ENCODE measurements around the gene PRKCA.

PRKCA gene

DNA sequence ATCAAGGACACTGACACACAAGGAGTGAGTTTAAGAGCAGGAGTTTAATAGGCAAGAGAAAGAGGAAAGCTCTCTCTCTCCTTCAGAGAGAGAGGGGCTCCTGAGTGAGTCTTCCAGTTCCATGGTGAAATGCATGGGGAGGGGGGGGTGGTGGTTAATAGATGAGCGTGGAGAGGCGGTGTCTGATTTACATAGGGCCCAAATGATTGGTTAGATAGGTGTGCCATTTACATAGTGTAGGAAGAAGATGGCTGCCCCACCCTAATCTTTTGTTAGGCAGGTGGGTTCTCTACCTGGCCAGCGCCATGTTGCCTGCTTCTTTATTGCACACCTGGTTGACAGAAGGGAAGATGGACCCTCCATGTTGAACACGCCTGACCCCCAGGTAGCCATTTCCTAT lies 282.5 kb downstream of the PRKCA start:
- Histone ChIP-seq H3K4me3 (no peak overlapping the region), H3K9me3 (ENCODE audit: low read depth, low read length) (no peaks in the 10 kb centered on the region), H3K9ac (ENCODE audit: insufficient read length) (no peak overlapping the region), H3K36me3 (ENCODE audit: insufficient read depth, low read length) (no peaks in the 10 kb centered on the region), H3K27ac (no peak overlapping the region)
- no peak for TF ChIP-seq POLR2AphosphoS5 (IDR thresholded peaks at IDR 0.05; ENCODE audit: borderline replicate concordance, low read depth, low read length)
- no peak for TF ChIP-seq FOXP2 (optimal IDR thresholded peaks at IDR 0.05; ENCODE audit: control extremely low read depth, extremely low read length, insufficient read depth)
- TF ChIP-seq EZH2 (IDR thresholded peaks at IDR 0.05), result no peak
- DNase-seq (ENCODE audit: low read depth, low spot score), result no peak

DNA sequence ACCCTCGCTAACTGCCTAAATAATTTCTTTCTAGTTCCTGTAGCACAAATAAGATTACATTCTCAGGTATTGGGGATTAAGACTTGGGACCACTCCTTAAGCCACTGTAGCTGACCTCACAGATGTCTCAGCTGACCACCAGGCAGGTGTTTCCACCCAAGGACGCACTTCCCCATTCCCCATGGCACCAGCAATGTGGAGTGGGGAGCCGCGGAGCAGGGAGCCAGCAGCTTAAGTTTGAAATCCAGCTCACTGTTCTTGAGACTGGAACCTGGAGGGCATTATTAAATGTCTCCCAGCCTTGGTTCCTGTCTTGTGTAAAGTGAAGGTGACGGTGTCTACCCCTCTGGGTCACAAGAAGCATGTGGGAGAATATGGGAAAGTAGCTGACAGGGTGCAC lies 283.1 kb downstream of the PRKCA start:
- no peak for DNase-seq (ENCODE audit: low read depth, low spot score)
- Histone ChIP-seq H3K4me3 (no peak overlapping the region), H3K9me3 (ENCODE audit: low read depth, low read length) (no peaks in the 10 kb centered on the region), H3K36me3 (ENCODE audit: insufficient read depth, low read length) (no peaks in the 10 kb centered on the region), H3K27ac (no peak overlapping the region), H3K9ac (ENCODE audit: insufficient read length) (no peak overlapping the region)
- TF ChIP-seq POLR2AphosphoS5 (IDR thresholded peaks at IDR 0.05; ENCODE audit: borderline replicate concordance, low read depth, low read length) (no peak), EZH2 (IDR thresholded peaks at IDR 0.05) (no peak), FOXP2 (optimal IDR thresholded peaks at IDR 0.05; ENCODE audit: control extremely low read depth, extremely low read length, insufficient read depth) (no peak)

DNA sequence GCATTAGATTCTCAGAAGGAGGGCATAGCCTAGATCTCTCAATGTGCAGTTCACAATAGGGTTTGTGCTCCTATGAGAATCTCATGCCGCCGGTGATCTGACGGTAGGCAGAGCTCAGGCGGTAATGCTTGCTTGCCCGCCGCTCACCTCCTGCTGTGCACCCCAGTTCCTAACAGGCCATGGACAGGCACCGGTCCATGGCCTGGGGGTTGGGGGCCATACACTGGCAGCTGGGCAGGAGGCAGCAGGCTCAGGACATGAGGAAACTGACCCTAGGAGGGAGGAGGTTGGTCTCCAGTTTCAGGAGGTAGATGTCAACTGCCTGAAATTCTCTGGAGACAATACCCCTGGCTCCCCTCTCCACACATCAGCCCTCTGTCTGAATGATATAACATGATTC lies 287.5 kb downstream of the PRKCA start:
- no peak for DNase-seq (ENCODE audit: low read depth, low spot score)
- H3K9ac ChIP-seq (ENCODE audit: insufficient read length), result no peak overlapping the region
- no peaks in the 10 kb centered on the region for H3K9me3 ChIP-seq (ENCODE audit: low read depth, low read length)
- no peak overlapping the region for H3K4me3 ChIP-seq
- H3K36me3 ChIP-seq (ENCODE audit: insufficient read depth, low read length), result no peaks in the 10 kb centered on the region
- no peak overlapping the region for H3K27ac ChIP-seq
- no peak for TF ChIP-seq EZH2 (IDR thresholded peaks at IDR 0.05)
- no peak for TF ChIP-seq POLR2AphosphoS5 (IDR thresholded peaks at IDR 0.05; ENCODE audit: borderline replicate concordance, low read depth, low read length)
- no peak for TF ChIP-seq FOXP2 (optimal IDR thresholded peaks at IDR 0.05; ENCODE audit: control extremely low read depth, extremely low read length, insufficient read depth)

DNA sequence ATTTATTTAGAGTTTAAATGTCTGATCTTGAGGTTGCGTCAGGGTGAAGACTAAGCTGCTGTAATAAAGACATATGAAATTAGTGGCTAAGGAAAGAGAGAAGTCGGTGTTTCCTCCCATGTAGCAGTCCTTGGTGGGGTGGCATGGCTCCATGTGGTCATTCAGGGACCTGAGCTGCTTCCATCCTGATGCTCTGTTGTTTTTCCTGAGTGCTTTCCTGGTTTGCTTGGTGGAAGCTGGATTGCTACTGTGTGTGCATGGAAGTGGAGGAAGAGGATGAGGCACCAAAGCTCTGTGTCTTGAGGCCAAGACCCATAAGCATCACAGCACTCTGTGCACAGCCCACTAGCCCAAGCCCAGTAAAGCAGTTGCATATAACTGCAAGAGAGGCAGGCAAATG lies 290.7 kb downstream of the PRKCA start:
- H3K9ac ChIP-seq (ENCODE audit: insufficient read length), result no peak overlapping the region
- no peaks in the 10 kb centered on the region for H3K9me3 ChIP-seq (ENCODE audit: low read depth, low read length)
- no peak overlapping the region for H3K27ac ChIP-seq
- no peak overlapping the region for H3K4me3 ChIP-seq
- no peaks in the 10 kb centered on the region for H3K36me3 ChIP-seq (ENCODE audit: insufficient read depth, low read length)
- TF ChIP-seq EZH2 (IDR thresholded peaks at IDR 0.05), result no peak
- TF ChIP-seq POLR2AphosphoS5 (IDR thresholded peaks at IDR 0.05; ENCODE audit: borderline replicate concordance, low read depth, low read length), result no peak
- TF ChIP-seq FOXP2 (optimal IDR thresholded peaks at IDR 0.05; ENCODE audit: control extremely low read depth, extremely low read length, insufficient read depth), result no peak
- no peak for DNase-seq (ENCODE audit: low read depth, low spot score)

DNA sequence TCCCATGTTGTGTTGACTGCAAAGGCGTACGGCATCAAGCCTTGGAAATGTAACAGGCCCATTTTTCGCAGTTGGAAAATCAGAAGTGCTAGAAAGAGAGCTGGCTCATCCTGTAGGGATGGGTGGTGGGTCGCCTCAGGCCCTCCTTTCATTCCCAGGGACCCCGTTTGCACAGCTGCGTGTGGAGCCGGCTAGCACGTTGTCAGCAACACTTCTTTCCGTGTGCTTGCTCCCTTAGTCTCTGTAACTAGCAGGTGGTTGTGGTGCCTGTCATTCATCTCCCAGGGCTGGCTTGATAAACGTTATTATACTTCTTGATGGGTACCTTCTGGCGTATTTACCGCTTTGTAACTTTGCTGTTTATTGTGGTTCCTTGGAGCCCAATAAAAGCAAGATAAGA lies 293.5 kb downstream of the PRKCA start:
- no peak overlapping the region for H3K9ac ChIP-seq (ENCODE audit: insufficient read length)
- H3K4me3 ChIP-seq, result no peak overlapping the region
- H3K27ac ChIP-seq, result no peak overlapping the region
- TF ChIP-seq POLR2AphosphoS5 (IDR thresholded peaks at IDR 0.05; ENCODE audit: borderline replicate concordance, low read depth, low read length) (no peak), FOXP2 (optimal IDR thresholded peaks at IDR 0.05; ENCODE audit: control extremely low read depth, extremely low read length, insufficient read depth) (no peak), EZH2 (IDR thresholded peaks at IDR 0.05) (no peak)
- H3K9me3 ChIP-seq (ENCODE audit: low read depth, low read length), result no peaks in the 10 kb centered on the region
- no peaks in the 10 kb centered on the region for H3K36me3 ChIP-seq (ENCODE audit: insufficient read depth, low read length)
- no peak for DNase-seq (ENCODE audit: low read depth, low spot score)

DNA sequence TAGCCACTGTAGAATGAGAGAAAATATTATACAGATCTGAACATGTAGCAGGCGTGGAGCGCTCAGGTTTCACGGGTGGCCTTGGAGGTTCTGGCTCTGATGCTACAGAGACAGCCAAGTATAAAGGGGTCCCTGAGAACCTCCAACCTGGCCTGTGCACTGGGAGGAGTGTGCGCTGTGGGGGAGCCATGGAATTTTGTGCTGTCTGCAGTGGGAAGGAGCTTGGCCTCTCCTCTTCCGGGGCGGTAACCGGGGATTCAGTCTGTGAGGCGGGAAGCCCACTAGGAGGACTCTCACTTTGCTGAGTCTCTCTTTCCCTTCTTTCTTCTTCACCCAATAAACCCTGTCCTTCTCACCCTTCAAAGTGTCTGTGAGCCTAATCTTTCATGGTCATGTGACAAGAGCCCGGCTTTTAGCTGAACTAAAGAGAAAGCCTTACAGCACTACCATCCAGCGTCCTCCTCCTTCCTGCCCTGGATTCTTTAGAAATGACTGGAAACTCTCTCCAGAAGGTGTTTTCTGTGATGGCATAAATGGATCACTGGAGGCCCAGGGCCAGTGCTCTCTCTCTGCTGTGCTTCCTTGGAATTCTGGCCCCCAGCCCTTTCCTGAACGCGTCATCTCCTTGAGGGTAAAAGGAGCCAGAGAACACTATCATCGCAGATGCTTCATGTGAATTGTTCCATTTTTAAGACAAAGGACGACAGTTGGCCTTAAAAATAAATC lies 300.4 kb downstream of the PRKCA start:
- Histone ChIP-seq H3K4me3 (no peak overlapping the region), H3K36me3 (ENCODE audit: insufficient read depth, low read length) (no peaks in the 10 kb centered on the region)

DNA sequence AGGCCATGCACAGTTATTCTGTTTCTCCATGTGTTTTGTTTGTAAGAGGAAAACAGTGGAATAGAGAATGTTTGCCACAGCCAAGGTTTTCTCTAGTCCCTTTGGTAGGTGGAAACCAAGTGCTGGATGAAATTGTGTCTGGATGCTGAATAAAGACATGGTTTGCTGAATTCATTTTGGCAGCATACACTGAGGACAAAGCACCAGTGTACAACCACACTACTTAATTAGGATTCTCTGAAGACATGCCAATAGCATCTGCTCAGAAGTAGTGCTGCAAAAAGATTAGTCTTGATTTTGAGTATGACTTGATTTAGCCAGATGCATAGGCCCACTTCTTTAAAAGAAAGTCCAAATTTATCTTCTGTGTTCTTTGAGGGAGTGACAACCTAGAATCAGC lies 302.0 kb downstream of the PRKCA start:
- Histone ChIP-seq H3K27ac (no peak overlapping the region), H3K4me3 (no peak overlapping the region), H3K9me3 (ENCODE audit: low read depth, low read length) (no peaks in the 10 kb centered on the region), H3K36me3 (ENCODE audit: insufficient read depth, low read length) (no peaks in the 10 kb centered on the region), H3K9ac (ENCODE audit: insufficient read length) (no peak overlapping the region)
- TF ChIP-seq FOXP2 (optimal IDR thresholded peaks at IDR 0.05; ENCODE audit: control extremely low read depth, extremely low read length, insufficient read depth), result no peak
- TF ChIP-seq EZH2 (IDR thresholded peaks at IDR 0.05), result no peak
- TF ChIP-seq POLR2AphosphoS5 (IDR thresholded peaks at IDR 0.05; ENCODE audit: borderline replicate concordance, low read depth, low read length), result no peak
- no peak for DNase-seq (ENCODE audit: low read depth, low spot score)

More for the DNA sequence above, 300.4 kb downstream of the PRKCA start:
- no peak overlapping the region for H3K9ac ChIP-seq (ENCODE audit: insufficient read length)
- no peak for DNase-seq (ENCODE audit: low read depth, low spot score)
- H3K9me3 ChIP-seq (ENCODE audit: low read depth, low read length), result no peaks in the 10 kb centered on the region
- TF ChIP-seq EZH2 (IDR thresholded peaks at IDR 0.05), result no peak
- no peak for TF ChIP-seq POLR2AphosphoS5 (IDR thresholded peaks at IDR 0.05; ENCODE audit: borderline replicate concordance, low read depth, low read length)
- no peak for TF ChIP-seq FOXP2 (optimal IDR thresholded peaks at IDR 0.05; ENCODE audit: control extremely low read depth, extremely low read length, insufficient read depth)
- no peak overlapping the region for H3K27ac ChIP-seq

DNA sequence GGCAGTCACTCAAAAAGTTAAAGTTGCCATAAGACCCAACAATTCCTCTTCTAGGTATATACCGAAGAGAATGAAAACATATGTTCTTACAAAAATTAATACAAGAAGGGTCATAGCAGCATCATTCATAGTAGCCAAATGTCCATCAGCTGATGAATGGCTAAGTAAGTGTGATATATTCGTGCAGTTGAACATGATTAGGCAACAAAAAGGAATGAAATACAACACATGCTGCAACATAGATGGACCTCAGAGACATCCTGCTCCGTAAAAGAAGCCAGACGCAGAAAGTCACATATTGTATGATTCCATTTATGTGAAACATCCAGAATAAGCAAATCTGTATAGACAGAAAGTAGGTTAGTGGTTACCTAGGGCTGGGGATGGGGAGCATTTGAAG lies 303.1 kb downstream of the PRKCA start:
- TF ChIP-seq POLR2AphosphoS5 (IDR thresholded peaks at IDR 0.05; ENCODE audit: borderline replicate concordance, low read depth, low read length) (no peak), FOXP2 (optimal IDR thresholded peaks at IDR 0.05; ENCODE audit: control extremely low read depth, extremely low read length, insufficient read depth) (no peak), EZH2 (IDR thresholded peaks at IDR 0.05) (no peak)
- Histone ChIP-seq H3K9me3 (ENCODE audit: low read depth, low read length) (no peaks in the 10 kb centered on the region), H3K36me3 (ENCODE audit: insufficient read depth, low read length) (no peaks in the 10 kb centered on the region), H3K27ac (no peak overlapping the region), H3K9ac (ENCODE audit: insufficient read length) (no peak overlapping the region), H3K4me3 (no peak overlapping the region)
- DNase-seq (ENCODE audit: low read depth, low spot score), result no peak

All from SK-N-MC (cell line).